Measurements from ENCODE around the gene AUTS2.

AUTS2 gene

GRCh38 chr7:69968969-69969556 is 370.8 kb downstream of the AUTS2 start:
- Histone ChIP-seq H3K27ac (ENCODE audit: low read depth, low read length) (no peak overlapping the region), H3K4me3 (ENCODE audit: low read depth in 1 of 2, low read length in 2 of 2) (no peak overlapping the region), H3K9ac (ENCODE audit: low read depth in 1 of 2, low read length in 2 of 2) (no peak overlapping the region), H3K27me3 (ENCODE audit: control insufficient read depth in 1 of 2, insufficient read depth in 2 of 2, low read length in 2 of 2) (no peaks in the 10 kb centered on the region), H3K9me3 (ENCODE audit: control insufficient read depth in 1 of 2, low read length in 2 of 2) (no peaks in the 10 kb centered on the region), H3K4me1 (ENCODE audit: control insufficient read depth in 1 of 2, insufficient read depth in 2 of 2, low read length in 2 of 2) (no peaks in the 10 kb centered on the region), H3K36me3 (ENCODE audit: control insufficient read depth in 1 of 2, insufficient read depth in 2 of 2, low read length in 2 of 2) (no peaks in the 10 kb centered on the region)

DNA sequence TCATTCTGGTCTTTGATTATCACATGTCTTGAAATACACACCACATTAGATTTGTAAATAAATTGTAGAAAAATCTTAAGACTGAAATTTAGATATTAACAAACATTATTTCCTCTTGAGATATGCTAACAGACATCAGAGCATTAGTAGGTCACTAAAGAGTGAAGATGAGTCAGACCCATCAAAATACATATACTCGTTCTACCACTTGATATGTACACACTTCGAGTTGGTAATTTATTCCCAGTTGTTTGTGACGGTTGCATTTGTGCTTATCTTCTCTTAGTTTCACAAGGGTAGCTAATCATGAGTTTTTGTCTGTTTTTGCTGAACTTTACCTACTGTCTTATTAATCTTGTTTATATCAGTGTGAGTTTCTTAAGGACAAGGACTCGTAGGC is 383.4 kb downstream of the AUTS2 start:
- no peak overlapping the region for H3K4me3 ChIP-seq (ENCODE audit: low read depth in 1 of 2, low read length in 2 of 2)
- no peaks in the 10 kb centered on the region for H3K36me3 ChIP-seq (ENCODE audit: control insufficient read depth in 1 of 2, insufficient read depth in 2 of 2, low read length in 2 of 2)
- H3K9me3 ChIP-seq (ENCODE audit: control insufficient read depth in 1 of 2, low read length in 2 of 2): no peaks in the 10 kb centered on the region
- H3K27me3 ChIP-seq (ENCODE audit: control insufficient read depth in 1 of 2, insufficient read depth in 2 of 2, low read length in 2 of 2): no peaks in the 10 kb centered on the region
- no peaks in the 10 kb centered on the region for H3K4me1 ChIP-seq (ENCODE audit: control insufficient read depth in 1 of 2, insufficient read depth in 2 of 2, low read length in 2 of 2)
- no peak overlapping the region for H3K9ac ChIP-seq (ENCODE audit: low read depth in 1 of 2, low read length in 2 of 2)
- H3K27ac ChIP-seq (ENCODE audit: low read depth, low read length): no peak overlapping the region

- no peak overlapping the region for H3K27ac ChIP-seq (ENCODE audit: low read depth, low read length)
- H3K9me3 ChIP-seq (ENCODE audit: control insufficient read depth in 1 of 2, low read length in 2 of 2): no peaks in the 10 kb centered on the region
- no peak overlapping the region for H3K9ac ChIP-seq (ENCODE audit: low read depth in 1 of 2, low read length in 2 of 2)
- H3K36me3 ChIP-seq (ENCODE audit: control insufficient read depth in 1 of 2, insufficient read depth in 2 of 2, low read length in 2 of 2): no peaks in the 10 kb centered on the region
- no peaks in the 10 kb centered on the region for H3K27me3 ChIP-seq (ENCODE audit: control insufficient read depth in 1 of 2, insufficient read depth in 2 of 2, low read length in 2 of 2)
- no peak overlapping the region for H3K4me3 ChIP-seq (ENCODE audit: low read depth in 1 of 2, low read length in 2 of 2)
- H3K4me1 ChIP-seq (ENCODE audit: control insufficient read depth in 1 of 2, insufficient read depth in 2 of 2, low read length in 2 of 2): no peaks in the 10 kb centered on the region
Measured at GRCh38 chr7:69982197-69982596, 383.9 kb downstream of the AUTS2 start.

GRCh38 chr7:69989551-69989950 is 391.3 kb downstream of the AUTS2 start:
- no peaks in the 10 kb centered on the region for H3K36me3 ChIP-seq (ENCODE audit: control insufficient read depth in 1 of 2, insufficient read depth in 2 of 2, low read length in 2 of 2)
- no peak overlapping the region for H3K27ac ChIP-seq (ENCODE audit: low read depth, low read length)
- H3K27me3 ChIP-seq (ENCODE audit: control insufficient read depth in 1 of 2, insufficient read depth in 2 of 2, low read length in 2 of 2): no peaks in the 10 kb centered on the region
- H3K4me3 ChIP-seq (ENCODE audit: low read depth in 1 of 2, low read length in 2 of 2): no peak overlapping the region
- no peak overlapping the region for H3K9ac ChIP-seq (ENCODE audit: low read depth in 1 of 2, low read length in 2 of 2)
- H3K4me1 ChIP-seq (ENCODE audit: control insufficient read depth in 1 of 2, insufficient read depth in 2 of 2, low read length in 2 of 2): no peaks in the 10 kb centered on the region
- H3K9me3 ChIP-seq (ENCODE audit: control insufficient read depth in 1 of 2, low read length in 2 of 2): no peaks in the 10 kb centered on the region

DNA sequence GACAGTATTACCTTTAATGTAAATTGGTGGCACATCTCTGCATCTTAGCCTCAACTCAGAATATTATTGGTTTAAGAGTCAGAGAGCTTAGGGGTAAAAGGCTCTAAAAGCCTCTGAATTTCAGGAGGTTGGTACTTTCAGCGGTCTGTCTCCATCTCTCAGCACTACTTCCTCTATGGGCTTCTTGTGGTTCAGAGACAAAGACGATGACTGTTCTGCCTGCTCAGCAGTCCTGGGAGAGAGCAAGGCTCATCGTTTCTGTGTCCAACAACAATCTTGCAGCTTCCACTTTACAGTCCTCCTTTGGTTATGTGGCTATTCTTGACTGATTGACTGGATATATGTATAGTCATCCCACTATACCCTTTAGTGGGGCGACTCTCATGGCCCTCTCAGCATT is 394.7 kb downstream of the AUTS2 start:
- no peak overlapping the region for H3K9ac ChIP-seq (ENCODE audit: low read depth in 1 of 2, low read length in 2 of 2)
- H3K36me3 ChIP-seq (ENCODE audit: control insufficient read depth in 1 of 2, insufficient read depth in 2 of 2, low read length in 2 of 2): no peaks in the 10 kb centered on the region
- no peak overlapping the region for H3K4me3 ChIP-seq (ENCODE audit: low read depth in 1 of 2, low read length in 2 of 2)
- H3K4me1 ChIP-seq (ENCODE audit: control insufficient read depth in 1 of 2, insufficient read depth in 2 of 2, low read length in 2 of 2): no peaks in the 10 kb centered on the region
- no peaks in the 10 kb centered on the region for H3K27me3 ChIP-seq (ENCODE audit: control insufficient read depth in 1 of 2, insufficient read depth in 2 of 2, low read length in 2 of 2)
- no peaks in the 10 kb centered on the region for H3K9me3 ChIP-seq (ENCODE audit: control insufficient read depth in 1 of 2, low read length in 2 of 2)
- H3K27ac ChIP-seq (ENCODE audit: low read depth, low read length): no peak overlapping the region

GRCh38 chr7:69994218-69994617 is 395.9 kb downstream of the AUTS2 start:
- H3K9me3 ChIP-seq (ENCODE audit: control insufficient read depth in 1 of 2, low read length in 2 of 2): no peaks in the 10 kb centered on the region

DNA sequence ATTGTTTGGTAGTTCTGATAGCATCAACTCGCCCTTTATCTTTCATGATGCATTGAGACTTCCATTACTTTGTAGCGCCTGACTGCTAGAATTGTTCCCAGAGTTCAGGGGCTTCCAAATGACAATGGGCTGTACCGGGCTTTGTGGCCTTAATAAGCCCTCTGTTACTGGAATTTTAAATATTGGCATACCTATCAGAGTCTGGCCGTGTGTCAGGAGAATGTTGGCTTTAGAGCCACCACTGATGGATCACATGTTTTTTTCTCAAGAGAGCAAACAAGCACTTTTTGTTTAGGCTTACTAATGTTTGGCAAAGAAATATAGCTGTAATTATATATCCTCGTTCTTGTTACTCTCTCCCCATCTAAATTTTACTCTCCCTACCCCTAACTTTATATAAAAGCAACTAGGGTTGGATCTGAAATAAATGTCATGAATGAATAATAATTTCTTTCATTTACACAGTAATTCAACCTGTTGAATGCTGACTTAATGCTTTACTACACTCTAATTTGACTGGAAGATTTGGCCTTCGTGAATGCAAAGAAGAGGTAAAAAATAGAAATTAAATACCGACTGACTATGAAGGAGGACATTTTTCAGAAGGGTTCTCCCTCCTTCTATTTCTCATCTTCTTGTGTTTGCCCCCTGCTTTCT is 396.7 kb downstream of the AUTS2 start:
- Histone ChIP-seq H3K27ac (ENCODE audit: low read depth, low read length) (no peak overlapping the region), H3K4me3 (ENCODE audit: low read depth in 1 of 2, low read length in 2 of 2) (no peak overlapping the region), H3K27me3 (ENCODE audit: control insufficient read depth in 1 of 2, insufficient read depth in 2 of 2, low read length in 2 of 2) (no peaks in the 10 kb centered on the region), H3K9me3 (ENCODE audit: control insufficient read depth in 1 of 2, low read length in 2 of 2) (no peaks in the 10 kb centered on the region), H3K9ac (ENCODE audit: low read depth in 1 of 2, low read length in 2 of 2) (no peak overlapping the region), H3K36me3 (ENCODE audit: control insufficient read depth in 1 of 2, insufficient read depth in 2 of 2, low read length in 2 of 2) (no peaks in the 10 kb centered on the region), H3K4me1 (ENCODE audit: control insufficient read depth in 1 of 2, insufficient read depth in 2 of 2, low read length in 2 of 2) (no peaks in the 10 kb centered on the region)

More at GRCh38 chr7:69994218-69994617, 395.9 kb downstream of the AUTS2 start:
- H3K4me1 ChIP-seq (ENCODE audit: control insufficient read depth in 1 of 2, insufficient read depth in 2 of 2, low read length in 2 of 2): no peaks in the 10 kb centered on the region
- H3K27me3 ChIP-seq (ENCODE audit: control insufficient read depth in 1 of 2, insufficient read depth in 2 of 2, low read length in 2 of 2): no peaks in the 10 kb centered on the region
- no peaks in the 10 kb centered on the region for H3K36me3 ChIP-seq (ENCODE audit: control insufficient read depth in 1 of 2, insufficient read depth in 2 of 2, low read length in 2 of 2)
- H3K4me3 ChIP-seq (ENCODE audit: low read depth in 1 of 2, low read length in 2 of 2): no peak overlapping the region
- no peak overlapping the region for H3K9ac ChIP-seq (ENCODE audit: low read depth in 1 of 2, low read length in 2 of 2)
- no peak overlapping the region for H3K27ac ChIP-seq (ENCODE audit: low read depth, low read length)

GRCh38 chr7:69996121-69996520 is 397.8 kb downstream of the AUTS2 start:
- Histone ChIP-seq H3K27ac (ENCODE audit: low read depth, low read length) (no peak overlapping the region), H3K4me1 (ENCODE audit: control insufficient read depth in 1 of 2, insufficient read depth in 2 of 2, low read length in 2 of 2) (no peaks in the 10 kb centered on the region), H3K36me3 (ENCODE audit: control insufficient read depth in 1 of 2, insufficient read depth in 2 of 2, low read length in 2 of 2) (no peaks in the 10 kb centered on the region), H3K27me3 (ENCODE audit: control insufficient read depth in 1 of 2, insufficient read depth in 2 of 2, low read length in 2 of 2) (no peaks in the 10 kb centered on the region), H3K9ac (ENCODE audit: low read depth in 1 of 2, low read length in 2 of 2) (no peak overlapping the region), H3K9me3 (ENCODE audit: control insufficient read depth in 1 of 2, low read length in 2 of 2) (no peaks in the 10 kb centered on the region), H3K4me3 (ENCODE audit: low read depth in 1 of 2, low read length in 2 of 2) (no peak overlapping the region)

- H3K36me3 ChIP-seq (ENCODE audit: control insufficient read depth in 1 of 2, insufficient read depth in 2 of 2, low read length in 2 of 2): no peaks in the 10 kb centered on the region
- no peak overlapping the region for H3K4me3 ChIP-seq (ENCODE audit: low read depth in 1 of 2, low read length in 2 of 2)
- H3K9ac ChIP-seq (ENCODE audit: low read depth in 1 of 2, low read length in 2 of 2): no peak overlapping the region
- H3K9me3 ChIP-seq (ENCODE audit: control insufficient read depth in 1 of 2, low read length in 2 of 2): no peaks in the 10 kb centered on the region
- H3K4me1 ChIP-seq (ENCODE audit: control insufficient read depth in 1 of 2, insufficient read depth in 2 of 2, low read length in 2 of 2): no peaks in the 10 kb centered on the region
- no peak overlapping the region for H3K27ac ChIP-seq (ENCODE audit: low read depth, low read length)
- H3K27me3 ChIP-seq (ENCODE audit: control insufficient read depth in 1 of 2, insufficient read depth in 2 of 2, low read length in 2 of 2): no peaks in the 10 kb centered on the region
Measured at GRCh38 chr7:70000737-70001348, 402.6 kb downstream of the AUTS2 start.

DNA sequence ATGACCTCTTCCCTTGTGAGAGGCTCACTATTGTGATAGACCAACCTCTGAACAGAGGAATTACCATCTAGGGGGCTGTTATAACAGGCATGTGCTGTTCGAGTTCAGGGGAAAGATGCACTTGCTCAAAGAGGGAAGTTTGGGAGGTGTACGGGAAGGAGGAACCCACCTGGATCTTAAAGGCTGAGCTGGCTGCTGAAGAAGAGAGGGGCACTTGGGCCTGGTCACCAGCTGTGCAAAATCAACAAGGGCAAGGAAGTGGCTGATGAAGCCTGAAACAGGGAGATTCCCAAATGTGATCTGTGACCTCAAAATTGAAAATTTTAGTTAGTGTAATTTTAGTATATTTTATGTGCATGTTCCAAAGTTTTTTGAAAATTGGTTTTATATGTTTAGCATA is 407.2 kb downstream of the AUTS2 start:
- H3K4me3 ChIP-seq (ENCODE audit: low read depth in 1 of 2, low read length in 2 of 2): no peak overlapping the region
- H3K9me3 ChIP-seq (ENCODE audit: control insufficient read depth in 1 of 2, low read length in 2 of 2): no peaks in the 10 kb centered on the region
- H3K27ac ChIP-seq (ENCODE audit: low read depth, low read length): no peak overlapping the region
- no peaks in the 10 kb centered on the region for H3K36me3 ChIP-seq (ENCODE audit: control insufficient read depth in 1 of 2, insufficient read depth in 2 of 2, low read length in 2 of 2)
- H3K27me3 ChIP-seq (ENCODE audit: control insufficient read depth in 1 of 2, insufficient read depth in 2 of 2, low read length in 2 of 2): no peaks in the 10 kb centered on the region
- no peak overlapping the region for H3K9ac ChIP-seq (ENCODE audit: low read depth in 1 of 2, low read length in 2 of 2)
- no peaks in the 10 kb centered on the region for H3K4me1 ChIP-seq (ENCODE audit: control insufficient read depth in 1 of 2, insufficient read depth in 2 of 2, low read length in 2 of 2)
